D721Med (cell line): Measurements from ENCODE around the gene NSUN7.
"Not testable (repeated sequence)": the region's sequence is repeated elsewhere in the genome, so short reads cannot be mapped to it uniquely, and the experiment has no call there.

Experiments used
- DNase-seq: peaks from one replicate; pipeline ENCODE4 v3.0.0; 2011; ENCODE audit warnings: low spot score; ENCODE audit not compliant: insufficient read length
- FAIRE-seq: peaks from 2 replicates; lab custom pipeline; 2011; peaks lifted over from hg19 to GRCh38; lab: Jason Lieb, UNC
- CTCF ChIP-seq: IDR thresholded peaks from 2 replicates; pipeline ENCODE4 v1.5.1; 2012; ENCODE audit warnings: mild to moderate bottlenecking, control low read depth; ENCODE audit not compliant: insufficient read depth; ENCODE audit errors: missing control alignments

The NSUN7 gene

DNA sequence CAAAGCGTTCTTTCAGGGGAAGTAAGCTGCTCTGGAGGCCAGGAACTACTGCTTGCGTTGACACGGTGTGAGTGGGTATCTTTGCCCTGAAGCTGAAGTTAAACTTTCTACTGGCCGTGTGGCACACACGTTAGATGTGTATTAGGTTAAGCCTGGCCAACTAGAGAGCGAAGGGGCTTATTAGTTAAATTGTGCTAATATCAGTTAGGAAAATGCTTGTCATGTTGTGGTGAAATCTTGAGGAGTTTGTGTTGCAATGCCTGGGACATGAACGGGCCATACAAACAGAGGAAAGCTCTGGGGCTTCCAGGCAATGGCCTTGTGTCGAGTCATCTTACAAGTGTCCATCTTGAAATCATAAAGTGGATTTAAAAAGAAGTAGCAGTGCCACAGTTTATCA lies 62.6 kb downstream of the NSUN7 start:
- no peak for FAIRE-seq
- no peak for TF ChIP-seq CTCF
- no peak for DNase-seq

DNA sequence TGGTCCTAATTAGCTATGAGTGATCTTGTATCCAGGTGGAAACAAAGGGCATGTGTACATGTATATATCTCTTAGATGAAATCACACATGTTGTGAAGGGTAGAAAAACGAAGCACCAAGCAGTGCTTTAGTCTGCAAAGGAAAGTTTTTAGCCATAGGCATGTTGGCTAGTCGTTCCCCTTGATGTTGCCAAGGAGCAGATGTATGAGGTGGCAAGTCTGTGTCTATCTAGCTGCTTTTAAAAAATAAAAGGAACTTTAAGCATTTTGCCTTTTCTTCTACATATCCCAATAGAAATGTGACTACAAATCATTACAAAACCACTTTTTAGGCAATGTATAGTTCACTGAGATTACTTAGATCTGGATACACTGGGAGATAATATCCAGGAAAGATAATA lies 63.1 kb downstream of the NSUN7 start:
- DNase-seq, result no peak
- FAIRE-seq, result no peak
- TF ChIP-seq CTCF, result no peak

DNA sequence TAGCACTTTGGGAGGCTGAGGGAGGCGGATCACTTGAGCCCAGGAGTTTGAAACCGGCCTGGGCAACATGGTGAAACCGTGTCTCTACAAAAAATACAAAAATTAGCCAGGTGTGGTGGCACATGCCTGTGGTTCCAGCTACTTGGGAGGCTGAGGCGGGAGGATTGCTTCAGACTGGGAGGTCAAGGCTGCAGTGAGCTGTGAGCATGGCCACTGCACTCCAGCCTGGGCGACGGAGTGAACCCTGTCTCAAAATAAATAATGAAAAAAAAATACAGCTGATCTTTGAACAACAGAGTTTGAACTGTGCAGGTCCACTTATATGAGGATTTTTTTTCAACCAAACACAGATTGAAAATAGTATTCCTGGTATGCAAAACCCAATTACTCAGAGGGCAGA lies 67.4 kb downstream of the NSUN7 start:
- DNase-seq, FAIRE-seq: not testable (repeated sequence)

- FAIRE-seq, result no peak
- no peak for DNase-seq
- TF ChIP-seq CTCF, result no peak
These were observed 70.3 kb downstream of the NSUN7 start for GRCh38 chr4:40820101-40820500.

GRCh38 chr4:40822420-40823166 lies 72.8 kb downstream of the NSUN7 start:
- no peak for FAIRE-seq
- DNase-seq, result no peak
- no peak for TF ChIP-seq CTCF

DNA sequence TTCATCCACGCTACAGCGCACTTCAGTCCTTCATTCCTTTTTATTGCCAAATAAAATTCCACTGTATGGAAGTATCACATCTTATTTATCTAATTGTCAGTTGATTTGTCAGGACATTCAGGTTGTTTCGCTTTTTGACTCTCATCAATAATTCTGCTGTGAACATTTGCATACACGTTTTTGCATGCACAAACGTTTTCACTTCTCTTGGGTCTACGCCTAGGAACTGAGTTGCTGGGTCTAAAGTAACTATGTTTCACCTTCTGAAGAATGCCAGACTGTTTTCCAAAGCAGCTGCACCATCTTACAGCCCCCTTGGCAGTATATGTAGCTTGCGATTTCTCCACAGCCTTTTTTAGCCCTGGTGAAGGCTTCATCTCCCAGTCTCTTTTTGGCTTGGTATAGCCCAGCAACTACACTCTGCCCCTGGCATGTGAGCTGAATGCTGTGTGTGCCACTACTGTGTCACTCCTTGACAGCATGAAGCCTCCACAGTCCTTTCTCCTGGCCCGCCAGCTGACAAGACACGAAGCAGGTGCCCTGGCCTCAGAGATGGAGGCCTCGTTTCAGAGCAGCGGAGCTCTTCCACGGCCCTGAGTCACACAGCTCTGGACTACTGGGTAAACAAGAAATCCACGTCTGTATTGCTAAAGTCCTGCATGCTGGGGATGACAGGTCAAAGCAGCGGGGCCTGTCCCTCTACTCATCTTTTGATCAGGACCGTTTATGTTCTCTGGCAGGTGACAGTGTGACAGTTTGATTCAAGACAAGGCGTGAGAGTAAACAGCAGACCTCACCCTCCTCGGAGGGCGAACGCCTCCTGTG lies 75.5 kb downstream of the NSUN7 start:
- no peak for FAIRE-seq
- no peak for DNase-seq
- TF ChIP-seq CTCF, result no peak

DNA sequence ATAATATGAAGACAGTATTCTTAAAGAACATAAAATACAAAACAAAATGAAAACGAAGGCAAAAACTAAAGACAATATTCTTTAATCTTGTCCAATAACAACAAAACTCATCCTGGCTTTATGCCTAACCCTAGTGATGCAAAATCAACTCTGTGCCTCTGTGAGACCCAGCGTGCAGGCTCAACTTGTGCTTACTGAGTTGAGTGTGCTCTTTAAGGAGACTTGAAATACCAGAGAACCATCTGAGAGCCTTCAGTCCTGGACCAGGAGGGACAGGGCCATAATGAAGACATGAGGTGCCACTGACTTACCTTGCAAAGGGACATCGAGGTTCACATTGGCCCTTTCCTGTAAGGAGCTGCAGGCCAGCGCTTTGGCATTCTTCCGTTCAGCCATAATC lies 77.1 kb downstream of the NSUN7 start:
- FAIRE-seq (no peak), DNase-seq (no peak)
- no peak for TF ChIP-seq CTCF
